ENCODE data around the gene UGT2A3.
"Not testable (repeated sequence)": the region's sequence is repeated elsewhere in the genome, so short reads cannot be mapped to it uniquely, and the experiment has no call there.

UGT2A3 gene

GRCh38 chr4:68951078-68951805, at the start of gene UGT2A3:
Gene UGT2A3, minus strand, starts transcription at chr4:68951804. Its CDS starts 44 bp downstream, at chr4:68951760.
- DNase-seq (ENCODE audit: low read depth in 3 of 3, low spot score in 1 of 3): no peak

- no peak for DNase-seq (ENCODE audit: low read depth in 3 of 3, low spot score in 1 of 3)
Observed at GRCh38 chr4:68997040-68997439, 45.4 kb upstream of the UGT2A3 start.

GRCh38 chr4:68995292-68995691, 43.7 kb upstream of the UGT2A3 start:
- DNase-seq (ENCODE audit: low read depth in 3 of 3, low spot score in 1 of 3): no peak

GRCh38 chr4:68987007-68987406, 35.4 kb upstream of the UGT2A3 start:
- no peak for DNase-seq (ENCODE audit: low read depth in 3 of 3, low spot score in 1 of 3)

- no peak for DNase-seq (ENCODE audit: low read depth in 3 of 3, low spot score in 1 of 3)
Observed at GRCh38 chr4:68985442-68985841, 33.8 kb upstream of the UGT2A3 start.

GRCh38 chr4:68984947-68985346, 33.3 kb upstream of the UGT2A3 start:
- no peak for DNase-seq (ENCODE audit: low read depth in 3 of 3, low spot score in 1 of 3)

- no peak for DNase-seq (ENCODE audit: low read depth in 3 of 3, low spot score in 1 of 3)
Observed at GRCh38 chr4:68963374-68963773, 11.8 kb upstream of the UGT2A3 start.

- DNase-seq (ENCODE audit: low read depth in 3 of 3, low spot score in 1 of 3): no peak
Observed at GRCh38 chr4:68962868-68963267, 11.3 kb upstream of the UGT2A3 start.

GRCh38 chr4:68960294-68961163, 8.9 kb upstream of the UGT2A3 start:
- no peak for DNase-seq (ENCODE audit: low read depth in 3 of 3, low spot score in 1 of 3)

- DNase-seq (ENCODE audit: low read depth in 3 of 3, low spot score in 1 of 3): not testable (repeated sequence)
Observed at GRCh38 chr4:68959085-68959484, 7.5 kb upstream of the UGT2A3 start.

GRCh38 chr4:68954126-68954525, 2.5 kb upstream of the UGT2A3 start:
- no peak for DNase-seq (ENCODE audit: low read depth in 3 of 3, low spot score in 1 of 3)

GRCh38 chr4:68953056-68953596, 1.5 kb upstream of the UGT2A3 start:
- DNase-seq (ENCODE audit: low read depth in 3 of 3, low spot score in 1 of 3): no peak

GRCh38 chr4:68951806-68952585, 392 bp upstream of the UGT2A3 start:
- no peak for DNase-seq (ENCODE audit: low read depth in 3 of 3, low spot score in 1 of 3)

GRCh38 chr4:68950033-68950432, 1.6 kb downstream of the UGT2A3 start:
- no peak for DNase-seq (ENCODE audit: low read depth in 3 of 3, low spot score in 1 of 3)

GRCh38 chr4:68948985-68949384, 2.6 kb downstream of the UGT2A3 start:
- DNase-seq (ENCODE audit: low read depth in 3 of 3, low spot score in 1 of 3): no peak

- no peak for DNase-seq (ENCODE audit: low read depth in 3 of 3, low spot score in 1 of 3)
Observed at GRCh38 chr4:68948044-68948743, 3.4 kb downstream of the UGT2A3 start.

GRCh38 chr4:68929076-68929737, 22.4 kb downstream of the UGT2A3 start:
- no peak for DNase-seq (ENCODE audit: low read depth in 3 of 3, low spot score in 1 of 3)

GRCh38 chr4:68927165-68927564, 24.4 kb downstream of the UGT2A3 start:
- DNase-seq (ENCODE audit: low read depth in 3 of 3, low spot score in 1 of 3): no peak

GRCh38 chr4:68922202-68922601, 29.4 kb downstream of the UGT2A3 start:
- not testable (repeated sequence) for DNase-seq (ENCODE audit: low read depth in 3 of 3, low spot score in 1 of 3)

- DNase-seq (ENCODE audit: low read depth in 3 of 3, low spot score in 1 of 3): no peak
Observed at GRCh38 chr4:68921051-68921450, 30.6 kb downstream of the UGT2A3 start.
